Hepatocyte (in vitro differentiated cells): ENCODE data around the gene FBXO46. TPM values are rescaled to one million over a fixed set of nuclear protein-coding genes. Genes with fewer than 3 reads are reported as not detected.
A peak's percentile ranks its signal among the peaks of the same experiment; 100 is the strongest.

Experiments used
- DNase-seq: peaks from one replicate; pipeline ENCODE4 v3.0.0-alpha.2; 2016; ENCODE audit warnings: low spot score
- H2AFZ ChIP-seq: fragments of 200-600 bp; sonication (generic); 2 replicates; pipeline ENCODE4 v1.6.0; 2016; ENCODE audit warnings: antibody characterized with exemption, mild to moderate bottlenecking
- H3K27ac ChIP-seq: fragments of 200-600 bp; sonication (generic); 2 replicates; pipeline ENCODE4 v1.5.1; 2016; ENCODE audit warnings: mild to moderate bottlenecking
- H3K27me3 ChIP-seq: fragments of 200-600 bp; sonication (generic); 2 replicates; pipeline ENCODE4 v1.6.1; 2016
- H3K36me3 ChIP-seq: fragments of 200-600 bp; sonication (generic); replicated peaks from 2 replicates; pipeline ENCODE4 v1.5.1; 2016; ENCODE audit warnings: low read depth; ENCODE audit not compliant: insufficient read depth
- H3K4me1 ChIP-seq: fragments of 200-600 bp; sonication (generic); 2 replicates; pipeline ENCODE4 v1.5.1; 2016; ENCODE audit warnings: mild to moderate bottlenecking, moderate library complexity; ENCODE audit not compliant: insufficient read depth
- H3K4me2 ChIP-seq: fragments of 200-600 bp; sonication (generic); 2 replicates; pipeline ENCODE4 v1.6.0; 2016
- H3K4me3 ChIP-seq: fragments of 200-600 bp; sonication (generic); 2 replicates; pipeline ENCODE4 v1.5.1; 2016; ENCODE audit warnings: mild to moderate bottlenecking
- H3K79me2 ChIP-seq: fragments of 200-600 bp; sonication (generic); 2 replicates; pipeline ENCODE4 v1.6.0; 2017; ENCODE audit warnings: mild to moderate bottlenecking
- H3K9me2 ChIP-seq: fragments of 200-600 bp; sonication (generic); replicated peaks from 2 replicates; pipeline ENCODE4 v1.6.0; 2017; ENCODE audit warnings: mild to moderate bottlenecking; ENCODE audit not compliant: insufficient read depth
- H3K9me3 ChIP-seq: fragments of 200-600 bp; sonication (generic); 2 replicates; pipeline ENCODE4 v1.5.1; 2016; ENCODE audit warnings: low read depth, mild to moderate bottlenecking
- H4K20me1 ChIP-seq: fragments of 200-600 bp; sonication (generic); 2 replicates; pipeline ENCODE4 v1.6.0; 2016; ENCODE audit warnings: mild to moderate bottlenecking; ENCODE audit not compliant: insufficient read depth, poor library complexity, severe bottlenecking
- CTCF ChIP-seq: fragments of 200-600 bp; sonication (generic); IDR thresholded peaks from 2 replicates; pipeline ENCODE4 v1.5.1; 2016; ENCODE audit warnings: antibody characterized with exemption, mild to moderate bottlenecking; ENCODE audit not compliant: poor library complexity
- EZH2 ChIP-seq: fragments of 200-600 bp; sonication (generic); IDR thresholded peaks from 2 replicates; pipeline ENCODE4 v1.6.1; 2016; ENCODE audit warnings: antibody characterized with exemption, mild to moderate bottlenecking, borderline replicate concordance
- EZH2phosphoT487 ChIP-seq: fragments of 200-600 bp; sonication (generic); IDR thresholded peaks from one replicate; pipeline ENCODE4 v1.6.1; 2018; ENCODE audit warnings: antibody characterized with exemption, mild to moderate bottlenecking, low read depth, moderate library complexity; ENCODE audit not compliant: unreplicated experiment, severe bottlenecking
- WGBS: methylation state at CpG from one replicate; pipeline ENCODE4 v1.1.6; 2016; ENCODE audit warnings: low lambda C conversion rate; ENCODE audit errors: missing lambda C conversion rate; 5-methylcytosine and 5-hydroxymethylcytosine counted together
- polyA plus RNA-seq: library from polyadenylated mRNA; unstranded; fragments of >200 nt; fragmentation: Nextera tagmentation; extraction: Ambion mirVana; gene quantifications from 2 replicates; pipeline ENCODE4 v1.2.1, GENCODE V29; 2016
- total RNA-seq: library from RNA; depleted of rRNA; stranded (reverse); fragments of >200 nt; gene quantifications from 2 replicates; pipeline ENCODE4 v1.2.3, GENCODE V29; 2014

Gene FBXO46
- total and polyA plus RNA-seq, 2 experiments from 2014 or later: 7.5 to 14.8 TPM

GRCh38 chr19:45715139-45715538 is 15.6 kb downstream of the FBXO46 start:
- Histone ChIP-seq H3K27me3 (no peaks in the 10 kb centered on the region), H3K36me3 (no peaks in the 10 kb centered on the region), H3K4me2 (no peak overlapping the region), H3K9me2 (no peaks in the 10 kb centered on the region), H3K9me3 (no peaks in the 10 kb centered on the region), H3K4me3 (no peak overlapping the region), H2AFZ (no peak overlapping the region), H3K4me1 (peaks cover 11% of the 10 kb centered on the region), H3K79me2 (peaks cover 73% of the 10 kb centered on the region), H3K27ac (no peak overlapping the region), H4K20me1 (no peaks in the 10 kb centered on the region)
- DNase-seq: no peak
- WGBS: 84% methylated on average over 3 of the region's 3 CpGs
- TF ChIP-seq CTCF (no peak), EZH2 (no peak), EZH2phosphoT487 (no peak)

GRCh38 chr19:45713141-45713540 is 17.6 kb downstream of the FBXO46 start:
- Histone ChIP-seq H3K36me3 (no peaks in the 10 kb centered on the region), H3K4me2 (no peak overlapping the region), H2AFZ (no peak overlapping the region), H3K4me3 (no peak overlapping the region), H3K27ac (no peak overlapping the region), H4K20me1 (no peaks in the 10 kb centered on the region), H3K9me2 (no peaks in the 10 kb centered on the region), H3K79me2 (peaks cover 53% of the 10 kb centered on the region), H3K27me3 (no peaks in the 10 kb centered on the region), H3K9me3 (no peaks in the 10 kb centered on the region), H3K4me1 (peaks cover 8% of the 10 kb centered on the region)
- 96% methylated on average over 13 of the region's 15 CpGs for WGBS
- TF ChIP-seq EZH2phosphoT487 (no peak), EZH2 (no peak), CTCF (no peak)
- peak; percentile 11 for DNase-seq

GRCh38 chr19:45712699-45713067 is 18.0 kb downstream of the FBXO46 start:
- Histone ChIP-seq H4K20me1 (no peaks in the 10 kb centered on the region), H3K9me2 (no peaks in the 10 kb centered on the region), H2AFZ (no peak overlapping the region), H3K36me3 (no peaks in the 10 kb centered on the region), H3K27me3 (no peaks in the 10 kb centered on the region), H3K4me3 (no peak overlapping the region), H3K27ac (no peak overlapping the region), H3K4me1 (peaks cover 4% of the 10 kb centered on the region), H3K79me2 (peaks cover 51% of the 10 kb centered on the region), H3K9me3 (no peaks in the 10 kb centered on the region), H3K4me2 (no peak overlapping the region)
- DNase-seq: no peak
- TF ChIP-seq EZH2: no peak
- no peak for TF ChIP-seq EZH2phosphoT487
- no peak for TF ChIP-seq CTCF
- 95% methylated on average over 20 of the region's 25 CpGs for WGBS
